Small intestine (tissue), 7 donors: Measurements from ENCODE around the gene CDC42EP3. TPM values are rescaled to one million over a fixed set of nuclear protein-coding genes. Genes with fewer than 3 reads are reported as not detected.

Experiments used
- DNase-seq, 2 donors: peaks; one replicate each; pipeline versions ENCODE4 v3.0.0 to v3.0.0-alpha.2; 2013
- FAIRE-seq: peaks from 2 replicates; lab custom pipeline; 2012; peaks lifted over from hg19 to GRCh38; lab: Jason Lieb, UNC
- H3K27ac ChIP-seq, 3 donors: one replicate each; pipeline ENCODE4 v1.5.1; 2013; ENCODE audit warnings: low read length in 2 of 3, mild to moderate bottlenecking in 2 of 3, control low read depth in 1 of 3, inconsistent platforms in 1 of 3, low read depth in 1 of 3, moderate library complexity in 1 of 3
- H3K27me3 ChIP-seq, 3 donors: one replicate each; pipeline ENCODE4 v1.6.1; 2013; ENCODE audit warnings: low read length in 3 of 3, inconsistent platforms in 1 of 3; ENCODE audit not compliant: control insufficient read depth in 3 of 3, insufficient read depth in 3 of 3
- H3K36me3 ChIP-seq, 3 donors: one replicate each; pipeline ENCODE4 v1.6.1; 2013; ENCODE audit warnings: low read length in 3 of 3, inconsistent platforms in 1 of 3, low read depth in 1 of 3, mild to moderate bottlenecking in 1 of 3, moderate library complexity in 1 of 3; ENCODE audit not compliant: control insufficient read depth in 3 of 3, insufficient read depth in 2 of 3
- H3K4me1 ChIP-seq, 3 donors: one replicate each; pipeline ENCODE4 v1.6.1; 2013; ENCODE audit warnings: low read length in 2 of 3, inconsistent platforms in 1 of 3, low read depth in 1 of 3, mild to moderate bottlenecking in 1 of 3, moderate library complexity in 1 of 3; ENCODE audit not compliant: control insufficient read depth in 3 of 3, insufficient read depth in 2 of 3
- H3K4me3 ChIP-seq, 3 donors: one replicate each; pipeline ENCODE4 v1.5.1; 2013; ENCODE audit warnings: low read length in 3 of 3, control low read depth in 1 of 3, inconsistent platforms in 1 of 3, low read depth in 1 of 3, mild to moderate bottlenecking in 1 of 3, moderate library complexity in 1 of 3
- H3K9me3 ChIP-seq, 2 donors: one replicate each; pipeline ENCODE4 v1.6.1; 2013; ENCODE audit warnings: low read depth in 1 of 2, low read length in 1 of 2; ENCODE audit not compliant: control insufficient read depth in 2 of 2, insufficient read depth in 1 of 2
- WGBS, 3 donors: extraction: QIAGEN DNeasy Blood & Tissue Kit; methylation state at CpG; one replicate each; pipeline ENCODE4 v1.1.7; 2013; 5-methylcytosine and 5-hydroxymethylcytosine counted together
- polyA plus RNA-seq, 4 donors: library from polyadenylated mRNA; stranded (reverse) in 3 of 4; unstranded in 1 of 4; fragments of 200-250 nt in 3 of 4; fragments of 120-200 nt in 1 of 4; gene quantifications; one replicate each; pipeline versions ENCODE4 v1.2.1 to v1.2.3, GENCODE V29; 2013
- donor health status: healthy with polysubstance abuse.
- donor health status: control.
- donor health status: control.
- donor health status: Bipolar disorder and iron deficiency.
- donor health status: healthy.

Gene CDC42EP3
- polyA plus RNA-seq, 4 donors: 1.1 to 10.6 (median 5.2) TPM

DNA sequence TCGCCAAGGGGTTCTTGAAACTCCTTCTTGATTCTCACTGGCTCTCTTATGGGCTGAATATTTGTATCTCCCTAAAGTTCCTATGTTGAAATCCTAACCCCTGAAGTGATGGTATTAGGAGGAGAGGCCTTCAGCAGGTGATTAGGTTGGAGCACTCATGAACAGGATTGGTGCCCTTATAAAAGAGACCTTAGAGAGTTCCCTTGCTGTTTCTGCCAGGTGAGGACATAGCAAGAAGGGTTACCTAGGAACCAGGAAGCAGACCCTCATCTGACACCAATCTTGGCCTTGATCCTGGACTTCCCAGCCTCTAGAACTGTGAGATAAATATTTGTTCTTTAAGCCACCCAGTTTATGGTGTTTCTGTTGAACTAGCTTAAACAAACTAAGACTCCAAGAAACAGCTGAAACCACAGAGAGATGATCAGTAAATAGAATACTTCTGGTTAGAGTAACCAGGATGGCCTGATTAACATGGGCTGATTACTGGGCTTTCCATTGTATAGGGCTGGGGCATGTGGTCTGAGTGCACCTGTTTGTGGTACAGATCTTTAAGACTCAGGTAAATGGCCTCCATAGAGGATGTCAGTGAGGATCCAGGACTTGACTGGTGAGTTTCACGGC lies 7.7 kb upstream of the CDC42EP3 start:
- DNase-seq (peak; percentile 15 to 17), FAIRE-seq (no peak)
- Histone ChIP-seq H3K27me3 (peaks cover 0 to 5% (median 0%) of the 10 kb centered on the region in 3 donors), H3K9me3 (peaks cover 0 to 4% of the 10 kb centered on the region in 2 donors), H3K4me1 (no peaks in the 10 kb centered on the region), H3K4me3 (no peak overlapping the region), H3K36me3 (no peaks in the 10 kb centered on the region), H3K27ac (no peak overlapping the region)
- 55 to 91% (median 64%) methylated on average over 2 of the region's 2 CpGs for WGBS, 3 donors

DNA sequence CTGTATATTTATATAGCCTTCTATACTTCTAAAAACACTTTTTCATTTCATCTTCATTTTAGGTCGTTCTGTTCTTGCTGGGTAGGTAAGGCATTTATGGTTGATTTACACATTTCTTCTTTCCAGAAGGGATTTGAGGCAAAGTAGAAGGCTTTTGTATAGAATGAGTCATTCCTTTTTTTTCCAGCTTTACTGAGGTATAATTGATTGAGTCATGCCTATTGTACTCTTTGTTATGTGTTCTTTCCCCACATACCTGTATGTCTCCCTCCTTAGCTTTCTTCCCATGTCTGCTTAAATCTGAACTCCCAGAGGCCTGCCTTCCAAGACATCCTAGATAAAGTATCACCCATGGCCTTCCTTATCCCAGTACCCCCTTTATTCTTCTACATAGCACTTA lies 4.8 kb upstream of the CDC42EP3 start:
- 29 to 43% (median 30%) methylated on average over 1 of the region's 1 CpG for WGBS, 3 donors
- peaks cover 0 to 4% of the 10 kb centered on the region in 2 donors for H3K9me3 ChIP-seq
- H3K27me3 ChIP-seq: peaks cover 0 to 4% (median 0%) of the 10 kb centered on the region in 3 donors
- no peak overlapping the region for H3K4me3 ChIP-seq
- DNase-seq: no peak
- H3K36me3 ChIP-seq: no peaks in the 10 kb centered on the region
- no peak overlapping the region for H3K27ac ChIP-seq
- H3K4me1 ChIP-seq: peaks cover 0 to 5% (median 0%) of the 10 kb centered on the region in 3 donors
- no peak for FAIRE-seq

DNA sequence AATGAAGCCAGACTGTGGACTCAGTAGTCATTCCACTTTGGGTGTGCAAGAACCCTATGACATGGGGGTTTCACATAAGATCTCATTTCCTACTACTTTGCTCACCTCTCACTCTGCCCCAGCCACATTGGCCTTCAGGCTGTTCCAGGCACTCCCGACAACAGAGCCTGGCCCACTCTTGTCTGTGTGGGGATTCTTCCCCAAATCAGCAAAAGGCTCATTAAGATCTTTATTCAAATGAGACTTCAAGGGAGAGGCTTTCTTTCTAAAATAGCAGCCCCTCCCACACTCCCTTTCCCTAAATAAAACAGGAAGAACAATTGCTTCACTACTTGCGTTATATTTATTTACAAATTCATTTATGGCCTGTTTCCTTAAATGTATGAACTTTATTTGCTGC lies 3.5 kb upstream of the CDC42EP3 start:
- WGBS, 3 donors: 77 to 81% (median 79%) methylated on average over 2 of the region's 2 CpGs
- Histone ChIP-seq H3K9me3 (peaks cover 0 to 4% of the 10 kb centered on the region in 2 donors), H3K4me1 (peaks cover 0 to 5% (median 0%) of the 10 kb centered on the region in 3 donors), H3K27ac (no peak overlapping the region), H3K27me3 (peaks cover 0 to 17% (median 0%) of the 10 kb centered on the region in 3 donors), H3K4me3 (no peak overlapping the region), H3K36me3 (no peaks in the 10 kb centered on the region)
- no peak for FAIRE-seq
- no peak for DNase-seq

DNA sequence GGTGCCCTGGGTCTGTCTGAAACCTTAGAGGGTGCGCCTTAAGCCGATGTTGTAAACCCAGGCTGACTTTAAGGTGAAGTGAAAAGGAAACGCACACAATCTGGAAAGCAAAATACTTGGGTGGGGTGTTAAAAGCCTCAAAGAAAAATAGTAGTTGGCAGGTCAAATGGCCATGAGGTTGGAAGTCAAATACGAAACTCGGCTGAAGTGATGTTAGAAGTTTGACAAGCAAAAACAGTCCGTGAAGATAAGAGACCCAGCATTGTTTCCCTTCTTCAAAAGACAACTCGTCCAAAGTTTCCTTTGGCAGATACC lies 1.4 kb upstream of the CDC42EP3 start:
- no peaks in the 10 kb centered on the region for H3K36me3 ChIP-seq
- H3K4me3 ChIP-seq: peak overlapping the region in 2 of 3 donors; percentile 61 to 70
- peak overlapping the region; percentile 12 to 92 (median 41) for H3K27ac ChIP-seq
- FAIRE-seq (no peak), DNase-seq (no peak)
- peaks cover 0 to 24% (median 0%) of the 10 kb centered on the region in 3 donors for H3K27me3 ChIP-seq
- 7 to 24% (median 19%) methylated on average over 7 of the region's 7 CpGs for WGBS, 3 donors
- H3K9me3 ChIP-seq: peaks cover 0 to 2% of the 10 kb centered on the region in 2 donors
- H3K4me1 ChIP-seq: peaks cover 0 to 5% (median 0%) of the 10 kb centered on the region in 3 donors

DNA sequence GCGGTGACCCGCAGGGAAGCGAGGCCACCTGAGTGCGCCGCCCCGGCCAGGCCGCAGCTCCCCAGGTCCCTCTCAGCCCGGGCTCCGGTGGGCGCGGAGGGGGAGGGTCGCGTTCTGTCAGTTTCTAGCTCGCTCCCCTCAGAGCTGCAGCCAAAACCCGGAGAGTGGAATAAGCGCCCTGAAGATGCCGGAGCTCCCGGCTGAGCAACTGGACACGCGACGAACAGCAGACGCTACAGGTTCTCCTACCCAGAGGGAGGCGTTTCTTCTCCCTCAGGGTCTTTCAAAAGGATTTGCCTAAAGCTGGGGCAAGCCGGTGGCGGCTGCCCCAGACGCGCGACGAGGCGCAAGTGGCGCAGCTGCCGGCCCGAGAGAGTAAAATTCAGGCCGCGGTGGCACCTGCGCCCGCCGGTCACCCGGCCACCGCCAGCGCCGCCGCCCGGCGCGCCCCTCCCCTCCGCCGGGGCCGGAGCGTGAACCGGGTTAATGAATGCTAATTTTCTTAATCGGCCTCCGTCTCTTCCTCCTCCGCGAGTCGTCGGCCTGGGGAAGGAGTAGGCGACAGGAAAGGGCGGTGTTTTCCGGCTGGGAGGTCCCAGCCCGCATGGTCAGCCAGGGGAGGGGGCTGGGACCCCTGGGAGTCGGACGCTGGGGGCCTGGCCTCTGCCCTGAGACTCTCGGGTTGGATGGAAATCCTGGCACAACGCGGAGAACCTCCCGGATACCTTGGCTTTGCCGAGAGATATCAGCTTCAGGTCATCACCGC lies 845 bp upstream of the CDC42EP3 start:
- 0 to 1% (median 1%) methylated on average over 62 to 69 of the region's 69 CpGs for WGBS, 3 donors
- peaks cover 0 to 5% (median 0%) of the 10 kb centered on the region in 3 donors for H3K4me1 ChIP-seq
- peak overlapping the region; percentile 12 to 92 (median 71) for H3K27ac ChIP-seq
- FAIRE-seq (no peak), DNase-seq (peak; percentile 59 to 89)
- no peaks in the 10 kb centered on the region for H3K36me3 ChIP-seq
- peak overlapping the region; percentile 61 to 84 (median 70) for H3K4me3 ChIP-seq
- peaks cover 0 to 24% (median 0%) of the 10 kb centered on the region in 3 donors for H3K27me3 ChIP-seq
- H3K9me3 ChIP-seq: no peaks in the 10 kb centered on the region

DNA sequence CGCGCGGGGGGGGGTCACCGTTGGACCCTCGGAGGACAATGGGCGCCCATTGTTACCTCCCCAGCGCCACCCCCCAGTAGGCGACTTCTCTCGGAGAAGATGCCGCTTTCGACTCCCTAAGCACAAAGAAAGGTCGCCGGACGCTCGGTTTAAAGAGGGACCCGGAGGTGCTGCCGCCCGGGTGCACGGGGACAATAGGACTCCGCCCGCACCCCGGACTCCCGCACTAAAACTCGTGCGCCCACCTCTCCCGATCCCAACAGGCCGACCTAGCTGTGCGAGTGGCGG lies 318 bp upstream of the CDC42EP3 start:
- H3K36me3 ChIP-seq: peaks cover 0 to 2% (median 0%) of the 10 kb centered on the region in 3 donors
- H3K4me1 ChIP-seq: peaks cover 0 to 5% (median 0%) of the 10 kb centered on the region in 3 donors
- 0 to 1% (median 1%) methylated on average over 25 to 29 of the region's 29 CpGs for WGBS, 3 donors
- peaks cover 0 to 24% (median 0%) of the 10 kb centered on the region in 3 donors for H3K27me3 ChIP-seq
- peak in 1 of 2 donors; percentile 63 for DNase-seq
- no peak for FAIRE-seq
- H3K4me3 ChIP-seq: peak overlapping the region; percentile 61 to 84 (median 70)
- H3K9me3 ChIP-seq: no peaks in the 10 kb centered on the region
- H3K27ac ChIP-seq: peak overlapping the region; percentile 12 to 92 (median 71)

DNA sequence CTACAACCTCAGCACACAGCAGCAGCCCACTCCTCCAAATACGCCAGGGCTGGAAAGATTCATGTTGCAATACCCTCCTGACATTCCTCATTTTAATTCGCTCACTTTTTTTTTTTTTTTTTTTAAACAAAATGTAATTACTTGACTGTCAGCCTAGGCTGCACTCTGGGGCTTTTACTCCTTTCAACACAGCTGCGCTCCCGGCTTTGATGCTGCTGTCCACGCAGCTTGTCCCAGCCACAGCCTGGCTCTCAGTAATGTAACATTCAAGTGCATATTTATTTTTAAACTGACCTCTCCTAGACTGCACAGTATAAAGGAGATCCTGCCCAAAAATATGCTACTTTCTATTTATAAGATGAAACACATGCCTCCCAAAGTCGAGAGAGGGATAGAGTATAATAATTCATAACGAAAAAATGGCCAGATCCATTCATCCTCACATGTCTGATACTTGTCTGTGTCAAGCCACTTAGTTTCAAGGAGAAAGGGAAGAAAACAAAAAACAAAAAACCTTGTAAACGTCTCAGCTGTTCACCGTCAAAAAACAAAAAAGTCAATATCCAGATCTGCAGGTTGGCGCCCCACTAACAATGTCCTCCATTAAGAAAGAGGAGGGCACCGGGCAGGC lies 949 bp downstream of the CDC42EP3 start:
- FAIRE-seq (no peak), DNase-seq (peak in 1 of 2 donors; percentile 21)
- Histone ChIP-seq H3K27me3 (peaks cover 0 to 24% (median 0%) of the 10 kb centered on the region in 3 donors), H3K9me3 (no peaks in the 10 kb centered on the region), H3K4me1 (peaks cover 0 to 5% (median 3%) of the 10 kb centered on the region in 3 donors), H3K36me3 (peaks cover 0 to 2% (median 0%) of the 10 kb centered on the region in 3 donors), H3K27ac (peak overlapping the region; percentile 21 to 92 (median 51)), H3K4me3 (peak overlapping the region; percentile 61 to 84 (median 64))
- 18 to 34% (median 27%) methylated on average over 11 of the region's 11 CpGs for WGBS, 3 donors

DNA sequence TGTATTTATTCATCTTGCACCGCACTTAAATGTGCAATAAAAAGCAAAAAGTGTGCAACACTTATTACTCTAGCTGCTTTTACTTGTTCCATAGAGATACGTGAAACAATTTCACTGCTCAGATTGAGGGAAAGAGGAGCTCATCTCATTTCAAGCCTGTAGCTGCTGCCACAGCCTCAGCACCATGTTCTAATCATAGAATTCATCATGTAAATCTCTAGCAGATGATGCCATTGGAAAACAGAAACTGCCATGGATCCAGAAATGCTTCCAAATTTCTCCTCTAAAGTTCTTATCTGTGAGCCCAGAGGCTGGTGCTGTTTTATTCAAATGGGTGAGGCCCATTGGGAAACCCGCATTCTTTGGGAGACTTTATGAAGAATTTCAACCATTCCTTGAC lies 2.0 kb downstream of the CDC42EP3 start:
- no peak for FAIRE-seq

More for the DNA sequence above, 2.0 kb downstream of the CDC42EP3 start:
- Histone ChIP-seq H3K4me3 (peak overlapping the region in 1 of 3 donors; percentile 6), H3K9me3 (no peaks in the 10 kb centered on the region), H3K27me3 (peaks cover 0 to 24% (median 0%) of the 10 kb centered on the region in 3 donors), H3K27ac (peak overlapping the region in 1 of 3 donors; percentile 28), H3K4me1 (peaks cover 0 to 5% (median 3%) of the 10 kb centered on the region in 3 donors), H3K36me3 (peaks cover 0 to 2% (median 0%) of the 10 kb centered on the region in 3 donors)
- 77 to 88% (median 79%) methylated on average over 3 of the region's 3 CpGs for WGBS, 3 donors
- no peak for DNase-seq
